Eye (tissue), 1 donor: ENCODE measurements around the gene SERPINA12.

ENCODE experiments used
- DNase-seq: peaks from one replicate; pipeline ENCODE4 v3.0.0-alpha.2; 2015

Gene SERPINA12

DNA sequence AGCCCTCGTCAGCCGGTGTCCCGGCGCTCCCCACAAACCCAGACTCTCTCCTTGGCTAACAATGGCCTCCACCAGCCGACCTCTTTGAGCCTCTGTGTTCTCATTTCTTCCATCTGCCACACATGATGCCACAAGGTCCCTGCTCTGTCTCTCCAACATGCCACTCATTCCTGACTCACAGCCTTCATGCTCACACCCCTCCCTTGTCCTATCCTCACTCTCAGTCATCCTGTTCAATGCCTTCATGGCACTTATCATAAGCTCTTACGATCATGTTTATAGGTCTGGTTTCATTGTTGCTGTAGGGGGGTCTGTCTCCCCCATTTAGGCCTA, 47.1 kb downstream of the SERPINA12 start:
- no peak for DNase-seq

DNA sequence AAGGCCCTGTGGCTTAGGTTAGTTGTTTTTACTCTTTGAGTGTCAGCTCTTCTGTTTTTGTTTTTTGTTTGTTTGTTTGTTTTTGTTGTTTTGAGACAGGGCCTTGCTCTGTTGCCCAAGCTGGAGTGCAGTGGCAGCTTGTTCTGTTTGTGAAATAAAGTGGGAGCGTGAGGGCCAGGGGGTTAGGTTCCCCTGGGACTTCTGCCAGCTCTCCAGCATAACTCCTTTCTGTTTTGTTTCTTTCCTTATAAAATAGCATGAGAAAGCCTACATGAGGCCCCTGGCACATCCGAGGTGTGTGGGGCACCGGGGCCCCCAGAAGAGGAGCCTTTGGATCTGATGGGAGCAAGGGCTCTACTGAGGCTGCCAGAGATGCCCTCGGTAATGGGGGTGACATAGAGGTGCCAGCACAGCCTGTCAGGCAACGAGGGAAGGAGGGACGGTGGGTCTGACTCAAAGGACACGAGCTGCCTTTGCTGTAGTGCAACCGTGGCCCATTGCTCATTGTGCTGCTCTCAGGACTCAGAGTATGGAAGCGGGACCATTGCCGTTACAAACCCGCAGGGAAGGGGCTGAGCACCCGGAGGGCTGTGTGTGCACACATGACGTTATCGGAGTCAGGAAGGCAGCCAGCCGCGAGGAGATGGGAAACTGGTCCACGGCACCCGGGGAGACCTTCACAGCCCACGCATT, 47.6 kb downstream of the SERPINA12 start:
- DNase-seq, result no peak

DNA sequence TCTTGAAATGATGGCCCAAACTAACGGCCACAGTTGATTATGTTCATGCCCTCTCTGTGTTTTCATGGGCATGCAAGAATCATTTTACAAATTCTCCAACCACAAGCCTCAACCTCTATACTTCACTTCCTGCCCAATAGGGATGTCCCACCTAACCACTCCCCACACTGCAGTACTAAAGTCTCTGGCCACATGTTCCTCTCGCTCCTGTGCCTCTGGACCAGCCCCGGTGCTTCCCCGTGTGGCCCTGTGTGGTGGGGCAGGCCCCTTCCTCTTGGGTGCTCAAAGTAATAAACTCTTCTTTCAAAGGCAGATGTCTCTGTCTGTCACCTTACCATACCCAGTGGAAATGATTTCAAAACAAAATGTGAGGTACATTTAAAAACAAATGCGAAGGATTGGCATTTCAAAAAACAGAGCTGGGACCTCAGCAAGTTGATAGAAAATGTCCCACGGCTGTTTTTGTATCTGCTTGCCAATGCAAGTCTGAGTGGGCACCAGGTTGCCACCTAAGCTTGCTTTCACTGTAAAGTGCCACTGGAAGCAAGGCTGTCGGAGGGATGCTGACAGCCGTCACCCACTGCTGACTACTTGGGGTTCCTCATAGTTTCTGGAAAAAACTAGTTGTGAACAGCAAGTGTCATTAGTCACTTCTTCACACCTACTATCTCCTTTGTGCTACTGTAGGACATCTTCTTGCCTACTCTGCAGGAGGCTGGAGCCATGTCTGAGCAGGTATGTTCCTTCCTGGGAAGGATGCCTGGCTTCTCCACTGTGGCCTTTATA, 48.4 kb downstream of the SERPINA12 start:
- DNase-seq, result no peak

DNA sequence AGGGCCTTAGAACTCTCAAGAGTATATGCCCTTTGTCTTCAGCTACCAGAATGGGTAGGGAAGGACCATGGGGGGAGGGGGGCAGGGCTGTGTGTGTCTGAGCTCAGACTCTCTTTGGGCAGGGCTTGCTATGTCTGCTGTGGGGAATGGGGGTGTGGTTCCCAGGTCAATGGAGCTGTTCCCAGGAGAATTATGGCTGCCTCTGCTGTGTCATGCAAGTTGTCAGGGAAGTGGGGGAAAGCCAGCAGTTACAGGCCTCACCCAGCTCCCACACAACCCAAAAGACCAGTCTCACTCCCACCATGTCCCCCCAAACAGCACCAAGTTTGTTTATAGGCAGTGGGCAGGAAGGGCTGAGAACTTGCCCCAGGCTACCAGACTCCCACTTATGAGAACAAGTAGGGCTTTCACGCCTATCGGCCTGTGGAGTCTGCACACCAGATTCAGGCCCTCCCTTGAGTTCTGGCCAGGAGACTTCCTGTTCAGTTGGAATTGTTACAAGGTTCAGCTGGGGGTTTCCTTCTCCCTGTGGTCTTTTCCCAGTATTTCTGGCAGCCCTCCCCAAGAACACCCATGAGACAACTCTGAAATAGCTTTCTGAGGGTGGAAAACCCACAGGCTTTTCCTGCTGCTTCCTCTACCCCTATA, 50.6 kb downstream of the SERPINA12 start:
- DNase-seq, result no peak

DNA sequence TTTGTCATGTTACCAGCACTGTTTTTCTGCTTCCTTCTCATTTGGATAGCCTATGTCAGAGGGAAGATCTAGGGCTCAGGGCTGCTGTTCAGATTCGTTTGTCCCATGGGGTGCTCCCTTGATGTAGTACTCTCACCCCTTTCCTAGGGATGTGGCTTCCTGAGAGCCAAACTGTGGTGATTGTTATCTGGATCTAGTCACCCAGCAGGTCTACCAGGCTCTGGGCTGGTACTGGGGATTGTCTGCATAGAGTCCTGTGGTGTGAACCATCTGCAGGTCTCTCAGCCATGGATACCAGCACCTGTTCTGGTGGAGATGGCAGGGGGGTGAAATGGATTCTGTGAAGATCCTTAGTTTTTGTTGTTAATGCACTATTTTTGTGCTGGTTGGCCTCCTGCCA, 51.2 kb downstream of the SERPINA12 start:
- no peak for DNase-seq

DNA sequence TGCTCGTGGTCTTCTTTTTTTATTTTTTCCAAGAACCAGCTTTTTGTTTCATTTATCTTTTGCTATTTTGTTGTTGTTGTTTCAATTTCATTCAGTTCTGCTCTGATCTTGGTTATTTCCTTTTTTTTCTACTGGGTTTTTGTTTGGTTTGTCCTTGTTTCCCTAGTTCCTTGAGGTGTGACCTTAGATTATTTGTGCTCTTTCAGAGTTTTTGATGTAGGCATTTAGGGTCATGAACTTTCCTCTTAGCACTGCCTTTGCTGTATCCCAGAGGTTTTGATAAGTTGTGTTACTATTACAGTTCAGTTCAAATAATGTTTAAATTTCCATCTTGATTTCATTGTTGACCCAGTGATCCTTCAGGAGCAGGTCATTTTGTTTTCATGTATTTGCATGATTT, 53.3 kb downstream of the SERPINA12 start:
- DNase-seq, result no peak

DNA sequence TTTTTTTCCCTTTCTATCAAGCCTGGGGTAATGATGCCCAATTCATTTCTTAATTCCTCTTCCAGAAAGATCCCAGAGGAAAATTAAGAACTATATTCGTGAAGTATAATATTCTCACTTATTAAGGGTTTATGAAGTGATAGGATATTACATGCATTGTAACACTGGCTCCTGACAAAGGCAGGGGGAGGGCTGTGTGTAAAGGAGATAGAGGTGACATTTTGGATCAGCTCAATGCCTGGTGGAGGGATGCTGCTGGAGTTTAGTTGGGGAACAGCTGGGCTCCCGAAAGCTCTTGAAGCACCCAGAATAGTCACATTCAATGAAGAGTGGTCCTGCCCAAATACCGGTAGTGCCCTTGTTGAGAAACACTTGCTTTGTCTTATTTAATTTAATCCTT, 57.4 kb downstream of the SERPINA12 start:
- DNase-seq, result no peak

DNA sequence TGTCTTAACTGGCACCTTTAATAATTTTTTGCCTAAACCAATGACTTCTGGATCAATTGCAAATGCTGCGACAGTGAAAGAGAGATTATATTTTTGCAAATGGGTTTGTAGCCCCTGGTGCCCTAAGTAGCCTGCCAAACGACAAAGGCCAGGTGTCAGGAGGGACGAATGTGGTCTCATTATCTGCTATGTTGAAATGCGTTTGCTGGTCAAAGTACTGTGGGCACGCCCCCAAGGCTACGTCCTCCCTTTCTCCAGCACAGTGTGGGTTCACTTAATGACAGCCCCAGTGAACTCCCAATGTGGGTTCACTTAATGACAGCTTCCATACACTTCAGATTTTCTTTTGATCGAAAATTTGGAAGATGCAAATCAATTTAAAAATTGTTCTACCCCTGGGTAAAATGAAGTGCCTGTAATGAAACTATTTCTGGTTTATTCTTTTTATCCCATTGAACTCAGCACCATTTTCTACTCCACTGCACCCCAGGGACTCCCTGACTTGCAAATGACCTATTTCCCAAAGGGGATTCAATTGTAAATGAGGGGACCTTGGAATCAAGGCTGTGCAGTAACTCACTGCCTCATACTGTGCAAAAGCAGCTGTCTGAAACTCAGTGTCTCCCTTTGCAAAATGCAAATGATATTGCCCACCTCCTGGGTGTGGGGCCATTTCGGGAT, 58.0 kb downstream of the SERPINA12 start:
- DNase-seq, result no peak

DNA sequence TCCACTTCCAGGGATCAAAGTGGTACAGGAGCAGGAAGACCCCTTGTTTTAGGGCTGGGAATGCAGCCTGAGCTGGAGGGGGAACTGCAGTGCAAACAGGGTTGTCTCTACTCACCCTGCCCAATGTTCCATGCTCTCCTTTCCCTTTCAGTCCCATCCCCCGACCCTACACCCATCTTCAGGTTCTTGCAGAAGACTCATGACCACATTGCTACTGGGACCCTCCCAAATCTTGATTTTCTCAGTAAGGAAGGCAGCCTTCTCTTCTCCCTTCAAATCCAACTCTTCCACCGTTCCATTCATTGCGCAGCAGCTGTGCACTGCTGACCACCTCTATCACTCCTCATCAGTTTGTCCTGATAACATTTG, 58.6 kb downstream of the SERPINA12 start:
- no peak for DNase-seq

DNA sequence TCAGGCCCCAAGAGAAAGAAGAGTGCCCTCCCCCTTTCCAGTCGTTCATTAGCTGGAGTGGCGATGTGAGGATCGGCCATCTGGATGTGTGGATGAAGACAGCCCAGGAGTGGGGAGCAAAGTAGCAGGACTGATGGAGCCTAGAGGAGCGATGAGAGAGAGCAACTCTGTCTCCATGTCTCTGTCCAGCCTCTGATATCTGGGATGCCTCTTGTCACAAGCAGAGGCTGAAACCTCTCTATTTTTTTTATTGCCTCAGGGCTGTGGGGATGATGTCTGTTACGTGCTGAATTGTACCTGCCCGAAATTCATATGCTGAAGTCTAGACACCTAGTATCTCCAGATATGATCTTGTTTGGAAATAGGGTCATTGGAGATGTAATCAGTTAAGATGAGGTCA, 59.3 kb downstream of the SERPINA12 start:
- DNase-seq, result no peak

DNA sequence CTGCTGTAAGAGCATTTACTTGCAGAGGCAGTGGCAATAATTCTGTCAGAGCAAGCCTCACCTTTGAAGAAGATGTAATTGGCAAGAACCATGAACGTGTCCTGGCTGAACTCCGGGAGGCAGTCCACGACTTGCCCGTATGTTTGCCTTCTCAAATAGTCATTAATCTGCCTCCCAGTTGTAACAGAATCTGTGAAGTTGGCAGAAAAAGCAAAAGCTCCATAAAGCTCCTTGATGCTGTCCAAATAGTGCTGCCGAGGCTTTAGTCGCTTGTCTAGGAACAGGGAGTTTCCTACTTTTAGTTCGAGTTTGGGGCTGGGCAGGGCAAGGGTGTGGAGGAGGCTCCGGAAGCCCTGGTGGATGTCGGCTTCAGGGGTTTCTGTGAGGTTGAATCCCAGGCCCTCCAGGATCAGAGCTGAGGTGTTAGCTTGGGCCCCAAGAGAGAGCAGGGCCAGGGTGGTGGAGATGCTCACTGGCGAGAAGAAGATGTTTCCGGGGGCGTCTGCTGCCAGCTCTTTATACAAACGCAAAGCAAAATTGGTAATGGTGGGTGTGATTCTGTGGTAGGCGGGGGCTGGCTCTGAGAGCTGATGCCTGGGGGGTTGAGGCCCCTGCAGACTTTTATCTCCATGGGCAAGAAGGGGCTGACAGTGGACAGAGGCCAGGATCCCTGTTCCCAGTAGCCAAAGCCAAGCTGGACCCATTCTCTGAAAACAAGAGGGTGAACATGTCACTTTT, 61.0 kb downstream of the SERPINA12 start:
- DNase-seq, result no peak

DNA sequence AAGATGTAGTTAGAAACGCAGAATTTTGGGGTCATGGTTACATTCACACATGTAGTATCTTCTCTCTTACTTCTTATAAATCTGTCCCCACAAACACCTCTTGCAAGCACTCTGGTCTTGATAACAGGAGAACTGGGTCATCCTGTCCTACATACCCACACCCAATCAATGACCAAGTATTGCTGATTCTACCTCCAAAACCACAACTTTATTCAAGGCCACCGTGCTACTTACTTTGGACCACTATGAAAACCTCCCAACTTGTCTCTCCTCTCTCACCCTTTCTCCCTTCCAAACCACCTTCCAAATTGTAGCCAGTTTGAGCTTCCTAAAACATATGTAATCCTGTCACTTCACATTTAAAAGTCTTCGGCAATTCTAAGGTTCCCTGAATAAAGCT, 62.1 kb downstream of the SERPINA12 start:
- DNase-seq, result no peak

DNA sequence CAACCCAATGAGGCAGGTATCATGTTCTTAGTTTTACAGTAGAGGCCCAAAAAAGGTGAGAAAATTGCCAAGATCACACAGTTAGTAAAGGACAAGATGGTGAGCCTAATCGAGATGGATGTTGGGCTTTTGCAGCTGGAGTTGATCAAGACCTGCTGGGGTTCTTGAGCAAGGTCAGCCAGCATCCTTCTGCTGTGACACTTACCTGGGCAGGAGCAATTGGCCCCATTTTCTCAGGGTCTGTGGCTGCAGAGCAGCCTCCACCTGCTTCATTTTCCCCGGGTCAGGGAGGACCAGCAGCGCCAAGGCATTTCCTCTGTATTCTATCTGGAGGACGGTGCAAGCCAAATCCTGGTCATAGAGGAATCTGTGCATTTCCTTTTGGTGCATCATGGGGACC, 63.1 kb downstream of the SERPINA12 start:
- no peak for DNase-seq

DNA sequence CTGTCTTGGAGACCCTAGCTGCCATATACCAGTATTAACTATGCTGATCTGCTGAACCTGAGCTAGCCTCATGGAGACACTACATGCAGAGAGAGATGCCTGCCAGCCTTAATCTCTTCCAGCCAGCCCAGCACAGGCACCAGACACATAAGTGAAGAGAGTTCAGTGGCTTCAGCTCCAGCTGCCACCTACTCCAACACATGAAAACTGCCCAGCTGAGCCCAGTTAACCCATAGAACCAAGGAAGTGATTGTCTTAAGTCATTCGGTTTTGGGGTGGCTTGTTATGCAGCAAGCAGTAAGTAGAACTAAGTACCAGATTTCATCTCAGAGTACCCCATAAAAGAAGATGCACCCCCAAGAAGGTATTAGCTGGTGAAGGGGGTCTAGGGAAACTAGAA, 64.3 kb downstream of the SERPINA12 start:
- DNase-seq, result no peak

DNA sequence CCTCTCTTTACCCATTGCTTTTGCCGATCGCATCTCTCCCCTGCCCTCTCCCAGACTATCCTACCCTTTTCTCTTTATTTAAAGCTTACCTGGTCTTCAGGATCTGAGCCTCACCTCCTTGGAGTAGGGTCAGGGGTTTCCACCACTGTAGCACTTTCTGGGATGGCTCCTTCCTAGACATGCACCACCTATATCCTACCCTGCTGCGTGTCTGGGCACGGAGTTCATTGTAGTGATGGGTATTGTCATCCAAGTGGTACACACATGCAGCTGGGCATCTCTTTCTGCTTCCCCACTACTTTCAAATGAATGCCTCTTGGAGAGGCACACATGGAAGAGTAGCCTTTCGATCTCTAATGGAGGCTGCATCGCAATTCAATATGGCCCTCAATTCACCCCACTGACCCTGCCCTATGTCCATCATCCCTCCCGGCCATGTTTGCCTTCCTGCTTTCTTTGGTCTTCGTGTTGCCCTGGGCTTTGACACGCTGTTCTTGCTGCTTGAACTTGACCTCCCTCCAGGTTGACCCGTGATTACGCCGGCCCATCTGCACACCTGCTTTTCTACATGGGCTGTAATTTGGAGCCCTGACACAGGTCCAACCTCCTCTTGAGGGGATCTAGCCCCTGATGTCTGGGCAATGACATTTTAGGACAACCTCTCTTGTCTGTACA, 67.6 kb downstream of the SERPINA12 start:
- no peak for DNase-seq

DNA sequence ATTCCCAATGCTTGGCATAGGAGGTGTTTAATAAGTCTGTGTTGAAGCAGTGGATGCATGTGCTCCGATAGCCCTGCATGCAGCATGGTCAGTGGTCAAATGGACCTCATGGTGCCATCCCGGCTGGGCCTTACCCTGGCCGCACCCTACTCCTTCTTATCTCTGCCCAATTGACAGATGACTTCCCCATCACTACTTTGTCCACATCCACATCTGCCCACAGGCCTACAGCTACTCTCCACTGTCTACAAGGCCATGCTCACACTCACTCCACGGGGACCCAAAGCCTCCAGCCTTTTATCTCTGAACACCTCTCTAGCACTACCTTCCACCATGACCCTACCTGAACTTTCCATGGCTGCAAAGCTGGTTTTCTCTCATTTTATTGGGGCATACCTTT, 68.1 kb downstream of the SERPINA12 start:
- DNase-seq, result no peak

DNA sequence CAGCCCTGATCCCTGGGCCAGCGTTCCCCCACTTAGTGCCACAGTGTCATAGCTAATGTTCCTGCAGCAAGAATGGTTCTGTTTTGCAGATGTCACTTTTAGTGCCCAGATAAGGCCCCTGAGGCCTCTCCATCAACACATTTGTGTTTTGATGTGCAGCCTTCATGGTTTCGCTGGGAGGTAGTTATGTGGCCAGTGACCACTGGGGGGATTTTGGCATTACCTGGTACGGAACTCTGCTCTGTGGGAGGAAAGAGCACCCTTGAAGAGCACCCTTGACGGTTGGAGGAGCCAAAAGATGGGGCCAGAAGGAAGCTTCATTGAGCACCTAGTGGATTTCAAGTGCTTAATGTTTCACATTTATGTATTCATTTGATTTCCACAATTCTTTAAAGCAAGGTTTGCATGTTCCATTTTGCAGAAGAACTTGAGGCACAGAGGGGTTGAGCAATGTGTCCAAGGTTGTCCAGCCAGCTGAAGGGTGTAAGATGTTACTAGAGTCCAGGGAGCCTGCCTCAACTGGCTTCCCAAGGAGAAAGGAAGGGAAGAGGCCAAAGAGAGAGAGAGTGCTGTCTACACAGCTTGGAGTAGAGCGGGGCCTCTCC, 69.7 kb downstream of the SERPINA12 start:
- DNase-seq, result no peak
